Measurements from ENCODE around the gene RNF114.
"Not testable (repeated sequence)": the region's sequence is repeated elsewhere in the genome, so short reads cannot be mapped to it uniquely, and the experiment has no call there.

RNF114 gene

GRCh38 chr20:49928411-49929141 is 7.6 kb upstream of the RNF114 start:
- peak; percentile 76 for DNase-seq

- DNase-seq: no peak
Measured at GRCh38 chr20:49929142-49929494, 7.1 kb upstream of the RNF114 start.

GRCh38 chr20:49935746-49936152 is 448 bp upstream of the RNF114 start:
- no peak for DNase-seq

GRCh38 chr20:49937027-49937929 is 1.1 kb downstream of the RNF114 start:
- DNase-seq: no peak

GRCh38 chr20:49938173-49939163 is 2.3 kb downstream of the RNF114 start:
- DNase-seq: peak; percentile 70

GRCh38 chr20:49941456-49941855 is 5.3 kb downstream of the RNF114 start:
- no peak for DNase-seq

- DNase-seq: no peak
Measured at GRCh38 chr20:49942303-49942702, 6.1 kb downstream of the RNF114 start.

GRCh38 chr20:49942942-49943341 is 6.7 kb downstream of the RNF114 start:
- no peak for DNase-seq

GRCh38 chr20:49945306-49945700 is 9.1 kb downstream of the RNF114 start:
- DNase-seq: no peak

GRCh38 chr20:49945701-49946477 is 9.7 kb downstream of the RNF114 start:
- DNase-seq: no peak

- no peak for DNase-seq
Measured at GRCh38 chr20:49948178-49948577, 12.0 kb downstream of the RNF114 start.

GRCh38 chr20:49948809-49949507 is 12.8 kb downstream of the RNF114 start:
- peak; percentile 99 for DNase-seq

GRCh38 chr20:49951151-49951550 is 15.0 kb downstream of the RNF114 start:
- peak; percentile 86 for DNase-seq

GRCh38 chr20:49955167-49955566 is 19.0 kb downstream of the RNF114 start:
- DNase-seq: no peak

GRCh38 chr20:49955830-49956396 is 19.7 kb downstream of the RNF114 start:
- DNase-seq: not testable (repeated sequence)

- DNase-seq: no peak
Measured at GRCh38 chr20:49956689-49957088, 20.5 kb downstream of the RNF114 start.

- DNase-seq: peak; percentile 13
Measured at GRCh38 chr20:49957089-49957938, 21.1 kb downstream of the RNF114 start.

- peak; percentile 44 for DNase-seq
Measured at GRCh38 chr20:49961413-49961812, 25.2 kb downstream of the RNF114 start.

GRCh38 chr20:49964964-49965780 is 29.0 kb downstream of the RNF114 start:
- DNase-seq: peak; percentile 37

Data from fibroblast of skin of back (primary cell).